Measurements from ENCODE around the gene HRG. TPM values are rescaled to one million over a fixed set of nuclear protein-coding genes. Genes with fewer than 3 reads are reported as not detected.
A peak's percentile ranks its signal among the peaks of the same experiment; 100 is the strongest.

HRG gene, protein sequence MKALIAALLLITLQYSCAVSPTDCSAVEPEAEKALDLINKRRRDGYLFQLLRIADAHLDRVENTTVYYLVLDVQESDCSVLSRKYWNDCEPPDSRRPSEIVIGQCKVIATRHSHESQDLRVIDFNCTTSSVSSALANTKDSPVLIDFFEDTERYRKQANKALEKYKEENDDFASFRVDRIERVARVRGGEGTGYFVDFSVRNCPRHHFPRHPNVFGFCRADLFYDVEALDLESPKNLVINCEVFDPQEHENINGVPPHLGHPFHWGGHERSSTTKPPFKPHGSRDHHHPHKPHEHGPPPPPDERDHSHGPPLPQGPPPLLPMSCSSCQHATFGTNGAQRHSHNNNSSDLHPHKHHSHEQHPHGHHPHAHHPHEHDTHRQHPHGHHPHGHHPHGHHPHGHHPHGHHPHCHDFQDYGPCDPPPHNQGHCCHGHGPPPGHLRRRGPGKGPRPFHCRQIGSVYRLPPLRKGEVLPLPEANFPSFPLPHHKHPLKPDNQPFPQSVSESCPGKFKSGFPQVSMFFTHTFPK
- total RNA-seq, result not detected

DNA sequence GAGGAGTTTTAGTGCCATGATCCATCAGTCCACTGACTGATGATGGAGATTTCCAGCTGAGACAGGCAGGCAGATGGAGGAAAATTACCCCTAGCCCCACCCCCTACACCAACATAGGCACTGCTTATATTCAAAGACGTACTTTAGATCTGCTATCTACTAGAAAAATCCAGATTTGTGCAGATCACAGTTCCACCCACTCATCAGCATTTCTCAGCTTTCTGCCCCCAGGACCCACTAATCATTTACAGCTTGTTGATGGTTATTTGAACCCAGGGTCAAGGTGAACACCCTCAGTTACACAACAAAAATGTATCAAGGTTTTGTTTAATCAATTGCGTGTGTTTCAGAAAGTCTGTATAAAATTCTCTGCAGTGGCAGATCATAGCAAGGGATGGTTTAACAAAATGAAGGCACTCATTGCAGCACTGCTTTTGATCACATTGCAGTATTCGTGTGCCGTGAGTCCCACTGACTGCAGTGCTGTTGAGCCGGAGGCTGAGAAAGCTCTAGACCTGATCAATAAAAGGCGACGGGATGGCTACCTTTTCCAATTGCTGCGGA, at the start of gene HRG:
HRG (plus strand) TSS at position 390 of the 564 bp plus-strand sequence; CDS start at position 408, 18 bp downstream.
- 82% methylated on average over 8 of the region's 8 CpGs for WGBS
- no peaks in the 10 kb centered on the region for H3K36me3 ChIP-seq
- TF ChIP-seq EP300 (IDR thresholded peaks at IDR 0.05) (no peak), POLR2A (IDR thresholded peaks at IDR 0.05; ENCODE audit: low read depth) (no peak), POLR2AphosphoS5 (IDR thresholded peaks at IDR 0.05) (no peak)
- TF ChIP-seq, protein P1, sequence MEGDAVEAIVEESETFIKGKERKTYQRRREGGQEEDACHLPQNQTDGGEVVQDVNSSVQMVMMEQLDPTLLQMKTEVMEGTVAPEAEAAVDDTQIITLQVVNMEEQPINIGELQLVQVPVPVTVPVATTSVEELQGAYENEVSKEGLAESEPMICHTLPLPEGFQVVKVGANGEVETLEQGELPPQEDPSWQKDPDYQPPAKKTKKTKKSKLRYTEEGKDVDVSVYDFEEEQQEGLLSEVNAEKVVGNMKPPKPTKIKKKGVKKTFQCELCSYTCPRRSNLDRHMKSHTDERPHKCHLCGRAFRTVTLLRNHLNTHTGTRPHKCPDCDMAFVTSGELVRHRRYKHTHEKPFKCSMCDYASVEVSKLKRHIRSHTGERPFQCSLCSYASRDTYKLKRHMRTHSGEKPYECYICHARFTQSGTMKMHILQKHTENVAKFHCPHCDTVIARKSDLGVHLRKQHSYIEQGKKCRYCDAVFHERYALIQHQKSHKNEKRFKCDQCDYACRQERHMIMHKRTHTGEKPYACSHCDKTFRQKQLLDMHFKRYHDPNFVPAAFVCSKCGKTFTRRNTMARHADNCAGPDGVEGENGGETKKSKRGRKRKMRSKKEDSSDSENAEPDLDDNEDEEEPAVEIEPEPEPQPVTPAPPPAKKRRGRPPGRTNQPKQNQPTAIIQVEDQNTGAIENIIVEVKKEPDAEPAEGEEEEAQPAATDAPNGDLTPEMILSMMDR (IDR thresholded peaks at IDR 0.05), result no peak
- no peaks in the 10 kb centered on the region for H3K9me3 ChIP-seq
- no peak within 1 kb of the TSS for H3K27ac ChIP-seq (replicated peaks in 1 of 4)
- peaks cover 0 to 32% (median 0%) of the 10 kb centered on the region in 4 donors for H3K27me3 ChIP-seq
- H3K4me1 ChIP-seq, result no peaks in the 10 kb centered on the region
- intact Hi-C loops (cut with DNase I), result no loop called here
- no peak for DNase-seq (ENCODE audit: extremely low spot score)
- H3K4me3 ChIP-seq, result no peak within 1 kb of the TSS

DNA sequence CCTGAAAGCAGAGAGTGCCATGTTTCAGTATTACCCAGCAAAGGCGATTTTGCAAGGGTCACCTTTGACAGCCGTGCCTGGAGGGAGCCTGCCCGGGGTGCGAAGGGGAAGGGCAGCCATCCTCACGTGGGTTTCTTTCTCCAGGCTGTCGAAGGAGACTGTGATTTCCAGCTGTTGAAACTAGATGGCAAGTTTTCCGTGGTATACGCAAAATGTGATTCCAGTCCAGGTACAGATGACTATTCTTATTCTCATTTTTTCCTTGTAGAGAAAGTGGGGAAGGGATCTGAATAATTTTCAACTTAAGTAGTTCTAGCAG, 49.6 kb upstream of the HRG start:
- Histone ChIP-seq H3K4me1 (peaks cover 0 to 18% (median 12%) of the 10 kb centered on the region in 4 donors), H3K36me3 (no peaks in the 10 kb centered on the region), H3K27me3 (peaks cover 0 to 62% (median 0%) of the 10 kb centered on the region in 4 donors), H3K4me3 (no peak overlapping the region), H3K27ac (replicated peaks in 1 of 4) (no peak overlapping the region), H3K9me3 (no peaks in the 10 kb centered on the region)
- no peak for DNase-seq (ENCODE audit: extremely low spot score)
- TF ChIP-seq POLR2AphosphoS5 (IDR thresholded peaks at IDR 0.05) (no peak), POLR2A (IDR thresholded peaks at IDR 0.05; ENCODE audit: low read depth) (no peak), EP300 (IDR thresholded peaks at IDR 0.05) (no peak)
- TF ChIP-seq, protein P1 (IDR thresholded peaks at IDR 0.05), result no peak
- 84% methylated on average over 8 of the region's 8 CpGs for WGBS
- intact Hi-C loops (cut with DNase I), result loop anchor here (2.0 to 10.0 kb wide), 3 partner anchors 206 to 633 kb away; no protein-coding TSS in a partner anchor

- Histone ChIP-seq H3K27ac (replicated peaks in 1 of 4) (no peak overlapping the region), H3K36me3 (no peaks in the 10 kb centered on the region), H3K4me1 (peaks cover 0 to 18% (median 12%) of the 10 kb centered on the region in 4 donors), H3K4me3 (peak overlapping the region in 3 of 4 donors; percentile 6 to 32 (median 22)), H3K27me3 (peaks cover 0 to 57% (median 0%) of the 10 kb centered on the region in 4 donors), H3K9me3 (no peaks in the 10 kb centered on the region)
- no peak for DNase-seq (ENCODE audit: extremely low spot score)
- intact Hi-C loops (cut with DNase I), result loop anchor here (2.0 to 10.0 kb wide), 3 partner anchors 205 to 634 kb away; no protein-coding TSS in a partner anchor
- 30% methylated on average over 18 of the region's 31 CpGs for WGBS
- TF ChIP-seq EP300 (IDR thresholded peaks at IDR 0.05) (no peak), POLR2AphosphoS5 (IDR thresholded peaks at IDR 0.05) (peak; percentile 17 to 64), POLR2A (IDR thresholded peaks at IDR 0.05; ENCODE audit: low read depth) (no peak)
- TF ChIP-seq, protein P1 (IDR thresholded peaks at IDR 0.05), result peak; percentile 83 to 92 (median 87)
Observed at GRCh38 chr3:186617036-186617946, 48.5 kb upstream of the HRG start.

GRCh38 chr3:186618318-186618938, 47.4 kb upstream of the HRG start:
- H3K36me3 ChIP-seq, result no peaks in the 10 kb centered on the region
- no peak overlapping the region for H3K27ac ChIP-seq (replicated peaks in 1 of 4)
- no peak overlapping the region for H3K4me3 ChIP-seq
- 88% methylated on average over 8 of the region's 8 CpGs for WGBS
- H3K27me3 ChIP-seq, result peaks cover 0 to 47% (median 0%) of the 10 kb centered on the region in 4 donors
- TF ChIP-seq POLR2A (IDR thresholded peaks at IDR 0.05; ENCODE audit: low read depth) (no peak), POLR2AphosphoS5 (IDR thresholded peaks at IDR 0.05) (no peak), EP300 (IDR thresholded peaks at IDR 0.05) (no peak)
- TF ChIP-seq, protein P1 (IDR thresholded peaks at IDR 0.05), result no peak
- intact Hi-C loops (cut with DNase I), result loop anchor here (5.0 to 10.0 kb wide), 2 partner anchors 204 to 546 kb away; no protein-coding TSS in a partner anchor
- no peaks in the 10 kb centered on the region for H3K9me3 ChIP-seq
- DNase-seq (ENCODE audit: extremely low spot score), result no peak
- H3K4me1 ChIP-seq, result peaks cover 0 to 18% (median 12%) of the 10 kb centered on the region in 4 donors

Measured in esophagus muscularis mucosa (tissue), 4 donors.